ENCODE data around the gene PODXL. TPM values are rescaled to one million over a fixed set of nuclear protein-coding genes. Genes with fewer than 3 reads are reported as not detected.

PODXL gene
- total and polyA plus RNA-seq, 10 of the 15 experiments (the other 5 are each of a cell fraction or from before 2014, with no cell fraction given), result 0.04 to 1.8 (median 0.38) TPM

- no peak overlapping the region for H3K4me2 ChIP-seq (ENCODE audit: control insufficient read depth, insufficient read depth)
- in situ Hi-C loops (cut with MboI), result no loop called here
- WGBS (ENCODE audit: insufficient coverage, insufficient replicate concordance, low lambda C conversion rate, missing lambda C conversion rate), result 96% methylated on average over 2 of the region's 2 CpGs
- POLR2A ChIA-PET, result no interaction called here
- no peaks in the 10 kb centered on the region for H3K27me3 ChIP-seq (replicated peaks in 1 of 2; ENCODE audit: control insufficient read depth in 2 of 2, insufficient read depth in 2 of 2, low read length in 1 of 2)
- intact Hi-C loops (cut with micrococcal nuclease; ENCODE audit: unreplicated experiment), result no loop called here
- CTCF ChIA-PET, result interaction anchor here (1.5 to 2.0 kb wide), 2 partner anchors 13 to 19 kb away, joined by 5 read pairs; no protein-coding TSS in a partner anchor
- no peaks in the 10 kb centered on the region for H3K9me3 ChIP-seq (replicated peaks; ENCODE audit: control insufficient read depth, insufficient read depth, low read length)
- H4K20me1 ChIP-seq (ENCODE audit: control insufficient read depth, insufficient read depth), result no peaks in the 10 kb centered on the region
- H3K4me1 ChIP-seq (ENCODE audit: control insufficient read depth, insufficient read depth, low read length), result peaks cover 3% of the 10 kb centered on the region; the same call in 1 of the 2 replicates
- no peak overlapping the region for H3K9ac ChIP-seq (ENCODE audit: control insufficient read depth, insufficient read depth, low read length)
- no peak overlapping the region for H3K27ac ChIP-seq (ENCODE audit: control insufficient read depth, insufficient read depth)
- no peak for DNase-seq (ENCODE audit: low read depth, low spot score)
- H3K79me2 ChIP-seq (ENCODE audit: control insufficient read depth, insufficient read depth, low read length), result no peaks in the 10 kb centered on the region
- no peak for FAIRE-seq
- SMC1A ChIA-PET (ENCODE audit: uncharacterized antibody, unreplicated experiment), result no interaction called here
- BruUV-seq (replicated peaks), result no TSS peak
- ATAC-seq, result no peak; the same call in 2 of the 3 replicates
- peaks cover 0 to under 1% of the 10 kb centered on the region in 2 experiments; a peak in 1 of 4 replicates for H3K36me3 ChIP-seq (ENCODE audit: control insufficient read depth in 2 of 2, insufficient read depth in 2 of 2, low read length in 1 of 2)
- H3K4me3 ChIP-seq, result no peak overlapping the region
- RAD21 ChIA-PET (ENCODE audit: unreplicated experiment), result interaction anchor here (0.9 kb wide), 1 partner anchor 50 kb away, joined by 3 read pairs; no protein-coding TSS in a partner anchor
- no peak overlapping the region for H2AFZ ChIP-seq (ENCODE audit: control insufficient read depth, low read depth, low read length)
- TF ChIP-seq EP300 (IDR thresholded peaks at IDR 0.05; ENCODE audit: borderline replicate concordance in 1 of 2, control insufficient read depth in 1 of 2, low read depth in 2 of 2, low read length in 2 of 2) (no peak), CTCF (IDR thresholded peaks at IDR 0.05 in 2 of 3, conservative IDR thresholded peaks at IDR 0.05 in 1 of 3; ENCODE audit: control insufficient read depth in 2 of 3, extremely low read depth in 1 of 3, insufficient read depth in 1 of 3, low read depth in 3 of 3, low read length in 3 of 3) (peak in 1 of 3 experiments; percentile 20; a peak in 1 of 6 replicates)
Observed at GRCh38 chr7:131488361-131488760, 68.1 kb downstream of the PODXL start.

GRCh38 chr7:131487217-131487616 is 69.2 kb downstream of the PODXL start:
- ATAC-seq, result no peak
- Histone ChIP-seq H3K4me2 (ENCODE audit: control insufficient read depth, insufficient read depth) (no peak overlapping the region), H3K27me3 (replicated peaks in 1 of 2; ENCODE audit: control insufficient read depth in 2 of 2, insufficient read depth in 2 of 2, low read length in 1 of 2) (no peaks in the 10 kb centered on the region), H2AFZ (ENCODE audit: control insufficient read depth, low read depth, low read length) (no peak overlapping the region), H3K4me3 (no peak overlapping the region), H3K27ac (ENCODE audit: control insufficient read depth, insufficient read depth) (no peak overlapping the region), H3K9ac (ENCODE audit: control insufficient read depth, insufficient read depth, low read length) (no peak overlapping the region), H3K79me2 (ENCODE audit: control insufficient read depth, insufficient read depth, low read length) (no peaks in the 10 kb centered on the region), H4K20me1 (ENCODE audit: control insufficient read depth, insufficient read depth) (no peaks in the 10 kb centered on the region), H3K4me1 (ENCODE audit: control insufficient read depth, insufficient read depth, low read length) (peaks cover 14% of the 10 kb centered on the region), H3K36me3 (ENCODE audit: control insufficient read depth in 2 of 2, insufficient read depth in 2 of 2, low read length in 1 of 2) (no peaks in the 10 kb centered on the region), H3K9me3 (replicated peaks; ENCODE audit: control insufficient read depth, insufficient read depth, low read length) (no peaks in the 10 kb centered on the region)
- 100% methylated on average over 1 of the region's 1 CpG for WGBS (ENCODE audit: insufficient coverage, insufficient replicate concordance, low lambda C conversion rate, missing lambda C conversion rate)
- RAD21 ChIA-PET (ENCODE audit: unreplicated experiment), result no interaction called here
- POLR2A ChIA-PET, result no interaction called here
- in situ Hi-C loops (cut with MboI), result no loop called here
- BruUV-seq (replicated peaks), result no TSS peak
- no peak for FAIRE-seq
- CTCF ChIA-PET, result interaction anchor here (1.7 kb wide), 1 partner anchor 8 kb away, joined by 8 read pairs; no protein-coding TSS in a partner anchor
- DNase-seq (ENCODE audit: low read depth, low spot score), result no peak
- SMC1A ChIA-PET (ENCODE audit: uncharacterized antibody, unreplicated experiment), result no interaction called here
- intact Hi-C loops (cut with micrococcal nuclease; ENCODE audit: unreplicated experiment), result no loop called here
- TF ChIP-seq SMC3 (IDR thresholded peaks at IDR 0.05; ENCODE audit: borderline replicate concordance, low read length), result no peak
- TF ChIP-seq BCL11A (IDR thresholded peaks at IDR 0.05; ENCODE audit: low read depth, low read length), result no peak
- no peak for TF ChIP-seq ELK1 (IDR thresholded peaks at IDR 0.05; ENCODE audit: low read depth, low read length)
- no peak for TF ChIP-seq IKZF2 (IDR thresholded peaks at IDR 0.05)
- no peak for TF ChIP-seq CHD1 (IDR thresholded peaks at IDR 0.05; ENCODE audit: low read depth, low read length)
- TF ChIP-seq RAD51 (IDR thresholded peaks at IDR 0.05), result no peak
